DND-41 (cell line): ENCODE measurements around the gene EID2.

Experiments
- EZH2 ChIP-seq: IDR thresholded peaks from 3 replicates; pipeline ENCODE4 v1.6.1; 2012; ENCODE audit warnings: borderline replicate concordance, low read depth, mild to moderate bottlenecking, moderate library complexity, low read length, inconsistent platforms; ENCODE audit not compliant: severe bottlenecking
- TF ChIP-seq, protein P1 (sequence below): IDR thresholded peaks from 2 replicates; pipeline ENCODE4 v1.5.1; 2012; ENCODE audit warnings: borderline replicate concordance, low read length, moderate library complexity, mild to moderate bottlenecking; ENCODE audit not compliant: poor library complexity, severe bottlenecking; ENCODE audit errors: extremely low read depth

DNA sequence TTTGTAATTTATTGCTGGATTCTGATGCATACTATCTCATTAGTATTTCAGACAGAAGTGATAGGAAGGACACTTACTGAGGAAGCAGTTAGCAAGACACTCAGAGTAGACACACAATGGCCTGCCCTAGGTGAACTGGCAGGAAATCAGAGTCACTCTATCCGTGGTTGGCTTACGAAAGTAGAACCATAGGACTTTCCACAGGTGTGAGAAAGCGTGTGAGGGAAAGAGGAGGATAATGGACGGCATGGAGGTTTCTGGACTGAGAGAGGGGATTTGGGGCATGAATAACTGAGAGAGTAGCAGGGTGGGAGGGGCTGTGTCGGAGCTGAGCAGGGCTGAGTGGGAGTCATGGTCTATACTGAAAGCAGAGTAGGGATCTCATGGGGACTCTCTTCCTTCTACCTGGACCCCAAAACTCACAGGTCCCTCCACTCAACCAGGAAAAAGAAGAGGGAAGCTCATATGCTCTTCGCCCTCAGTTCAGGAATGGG, 18.7 kb upstream of the EID2 start:
- TF ChIP-seq, protein P1, sequence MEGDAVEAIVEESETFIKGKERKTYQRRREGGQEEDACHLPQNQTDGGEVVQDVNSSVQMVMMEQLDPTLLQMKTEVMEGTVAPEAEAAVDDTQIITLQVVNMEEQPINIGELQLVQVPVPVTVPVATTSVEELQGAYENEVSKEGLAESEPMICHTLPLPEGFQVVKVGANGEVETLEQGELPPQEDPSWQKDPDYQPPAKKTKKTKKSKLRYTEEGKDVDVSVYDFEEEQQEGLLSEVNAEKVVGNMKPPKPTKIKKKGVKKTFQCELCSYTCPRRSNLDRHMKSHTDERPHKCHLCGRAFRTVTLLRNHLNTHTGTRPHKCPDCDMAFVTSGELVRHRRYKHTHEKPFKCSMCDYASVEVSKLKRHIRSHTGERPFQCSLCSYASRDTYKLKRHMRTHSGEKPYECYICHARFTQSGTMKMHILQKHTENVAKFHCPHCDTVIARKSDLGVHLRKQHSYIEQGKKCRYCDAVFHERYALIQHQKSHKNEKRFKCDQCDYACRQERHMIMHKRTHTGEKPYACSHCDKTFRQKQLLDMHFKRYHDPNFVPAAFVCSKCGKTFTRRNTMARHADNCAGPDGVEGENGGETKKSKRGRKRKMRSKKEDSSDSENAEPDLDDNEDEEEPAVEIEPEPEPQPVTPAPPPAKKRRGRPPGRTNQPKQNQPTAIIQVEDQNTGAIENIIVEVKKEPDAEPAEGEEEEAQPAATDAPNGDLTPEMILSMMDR, result no peak
- no peak for TF ChIP-seq EZH2
